Activated T-cell treated with anti-CD3 and anti-CD28 coated beads, Interleukin-2, amount 50 U/mL, for 24 hours (primary cell): Measurements from ENCODE around the gene OR7C2.

Experiments
- DNase-seq: peaks from one replicate; pipeline ENCODE4 v3.0.0-alpha.2; 2020
- H3K27ac Mint-ChIP-seq: 2 replicates; pipeline ENCODE4 v1.8.0; 2020; ENCODE audit warnings: mild to moderate bottlenecking, mixed read lengths
- H3K27me3 Mint-ChIP-seq: 2 replicates; pipeline ENCODE4 v1.8.0; 2020; ENCODE audit warnings: mixed read lengths
- H3K36me3 Mint-ChIP-seq: 2 replicates; pipeline ENCODE4 v1.8.0; 2020; ENCODE audit warnings: low read depth, mixed read lengths
- H3K4me1 Mint-ChIP-seq: 2 replicates; pipeline ENCODE4 v1.8.0; 2020; ENCODE audit warnings: low read depth, mixed read lengths
- H3K4me3 Mint-ChIP-seq: 2 replicates; pipeline ENCODE4 v1.8.0; 2020; ENCODE audit warnings: mild to moderate bottlenecking, moderate library complexity, mixed read lengths
- H3K9me3 Mint-ChIP-seq: 2 replicates; pipeline ENCODE4 v1.8.0; 2020; ENCODE audit warnings: mixed read lengths

Gene OR7C2

DNA sequence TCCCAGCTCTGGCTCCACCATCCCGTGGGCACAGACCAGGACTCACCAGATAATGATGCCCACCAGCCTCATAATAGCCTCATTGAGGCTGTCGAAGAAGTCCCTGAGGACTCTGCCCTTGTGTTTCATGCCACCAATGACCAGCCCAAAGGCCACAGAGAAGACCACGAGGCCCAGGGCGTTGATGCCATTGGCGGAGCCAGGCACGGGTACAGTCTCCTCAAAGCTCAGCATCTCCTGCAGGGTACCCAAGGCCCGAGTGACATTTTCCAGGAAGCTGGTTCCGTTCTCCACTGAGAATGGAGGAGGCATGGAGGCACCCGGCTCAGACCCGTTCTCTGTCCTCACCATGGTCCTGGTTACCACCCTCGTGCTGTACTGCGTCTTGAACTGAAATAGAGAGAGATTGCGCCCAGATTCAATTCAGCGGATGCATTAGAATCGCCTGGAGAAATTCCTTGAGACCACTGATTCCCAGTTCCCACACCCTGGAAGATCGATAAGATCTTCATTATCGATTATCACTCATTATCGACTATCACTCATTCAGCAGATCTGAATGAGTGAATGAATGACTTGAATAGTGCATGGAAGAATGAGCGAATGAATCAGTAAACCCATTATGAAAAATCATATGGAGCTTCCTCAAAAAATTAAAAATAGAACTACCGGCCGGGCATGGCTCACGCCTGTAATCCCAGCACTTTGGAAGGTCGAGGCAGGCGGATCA is 20.8 kb downstream of the OR7C2 start:
- Mint-ChIP-seq H3K4me1 (no peaks in the 10 kb centered on the region), H3K27ac (no peak overlapping the region), H3K27me3 (peaks cover 17% of the 10 kb centered on the region), H3K36me3 (no peaks in the 10 kb centered on the region), H3K4me3 (no peak overlapping the region), H3K9me3 (peaks cover 17% of the 10 kb centered on the region)
- no peak for DNase-seq

DNA sequence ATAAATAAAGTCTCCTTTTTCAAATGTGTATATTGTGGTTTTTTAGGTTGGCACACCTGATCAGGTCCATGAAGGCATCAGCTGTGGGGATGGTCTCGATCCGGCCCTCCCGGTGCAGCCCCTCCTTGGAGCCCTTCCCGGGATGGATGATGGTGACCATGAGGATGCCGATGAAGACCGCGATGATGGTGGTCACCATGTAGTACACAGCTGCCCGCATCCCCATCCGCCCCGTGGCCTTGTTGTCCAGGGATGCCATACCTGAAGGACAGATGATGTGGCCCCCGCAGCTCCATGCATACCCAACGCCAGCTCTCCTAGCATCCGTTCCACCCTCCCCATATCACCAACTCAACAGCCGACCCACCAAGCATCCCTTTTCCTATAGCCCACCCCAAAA is 27.0 kb downstream of the OR7C2 start:
- Mint-ChIP-seq H3K4me1 (no peaks in the 10 kb centered on the region), H3K27ac (no peak overlapping the region), H3K27me3 (peaks cover 25% of the 10 kb centered on the region), H3K36me3 (no peaks in the 10 kb centered on the region), H3K4me3 (no peak overlapping the region), H3K9me3 (no peaks in the 10 kb centered on the region)
- no peak for DNase-seq

DNA sequence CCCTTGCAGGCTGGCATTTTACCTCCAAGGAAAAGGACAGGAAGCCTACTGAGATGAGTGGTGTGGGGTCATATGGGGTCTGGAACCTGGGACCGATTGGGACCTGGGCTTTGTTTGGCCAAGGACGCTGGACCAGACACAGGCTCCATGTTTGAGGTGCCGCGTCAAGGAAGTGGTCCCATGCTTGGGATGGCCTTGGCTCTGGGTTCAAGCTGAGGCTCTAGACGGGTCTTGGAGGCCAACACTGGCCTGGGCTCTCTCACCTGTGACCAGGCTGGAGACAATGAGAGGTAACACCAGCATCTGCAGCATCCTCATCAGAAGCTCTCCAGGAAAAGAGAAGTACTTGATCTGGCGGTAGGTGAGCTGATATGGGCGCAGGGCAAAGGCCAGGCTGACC is 30.2 kb downstream of the OR7C2 start:
- Mint-ChIP-seq H3K9me3 (no peaks in the 10 kb centered on the region), H3K27ac (no peak overlapping the region), H3K4me1 (no peaks in the 10 kb centered on the region), H3K27me3 (peaks cover 42% of the 10 kb centered on the region), H3K4me3 (no peak overlapping the region), H3K36me3 (no peaks in the 10 kb centered on the region)
- DNase-seq: no peak

DNA sequence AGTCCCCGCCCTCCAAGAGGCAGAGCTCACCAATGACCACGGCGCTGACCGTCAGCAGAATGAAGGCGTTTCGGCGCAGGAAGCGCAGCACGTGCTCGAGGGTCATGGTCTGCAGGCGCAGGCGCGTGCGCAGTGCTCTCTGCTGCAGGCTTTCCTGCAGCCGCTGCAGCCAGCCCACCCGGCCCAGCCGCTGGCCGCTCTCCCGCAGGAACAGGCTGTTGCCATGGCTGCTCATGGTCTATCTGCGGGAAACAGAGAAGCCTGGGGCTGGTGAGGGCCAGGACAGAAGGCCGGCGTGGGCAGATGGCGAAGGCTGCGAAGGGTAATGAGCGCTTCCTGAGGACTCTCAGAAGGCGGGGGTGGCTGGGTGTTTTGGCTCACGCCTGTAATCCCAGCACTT is 31.4 kb downstream of the OR7C2 start:
- H3K36me3 Mint-ChIP-seq: no peaks in the 10 kb centered on the region
- H3K27me3 Mint-ChIP-seq: peaks cover 54% of the 10 kb centered on the region
- DNase-seq: no peak
- no peak overlapping the region for H3K27ac Mint-ChIP-seq
- H3K9me3 Mint-ChIP-seq: no peaks in the 10 kb centered on the region
- no peak overlapping the region for H3K4me3 Mint-ChIP-seq
- no peaks in the 10 kb centered on the region for H3K4me1 Mint-ChIP-seq

DNA sequence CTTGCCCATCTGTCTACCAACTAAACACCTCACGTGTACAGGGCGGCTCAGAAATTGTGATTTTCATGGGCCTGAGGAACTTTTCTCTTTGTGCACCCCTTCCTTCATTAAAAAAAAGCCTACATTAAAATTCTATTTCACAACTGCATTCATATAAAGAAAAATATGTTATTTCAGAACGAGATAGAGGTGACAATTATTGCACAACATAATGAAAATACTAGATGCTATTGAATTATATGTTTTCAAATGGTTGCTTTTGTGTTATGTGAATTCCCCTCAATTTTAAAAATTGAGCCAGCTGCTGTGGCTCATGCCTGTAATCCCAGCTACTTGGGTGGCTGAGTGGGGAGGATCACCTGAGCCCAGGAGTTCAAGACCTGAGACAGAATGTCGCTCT is 33.2 kb downstream of the OR7C2 start:
- no peak for DNase-seq
- no peaks in the 10 kb centered on the region for H3K9me3 Mint-ChIP-seq
- peaks cover 58% of the 10 kb centered on the region for H3K27me3 Mint-ChIP-seq
- no peaks in the 10 kb centered on the region for H3K36me3 Mint-ChIP-seq
- H3K4me3 Mint-ChIP-seq: no peak overlapping the region
- no peak overlapping the region for H3K27ac Mint-ChIP-seq
- peaks cover 2% of the 10 kb centered on the region for H3K4me1 Mint-ChIP-seq

DNA sequence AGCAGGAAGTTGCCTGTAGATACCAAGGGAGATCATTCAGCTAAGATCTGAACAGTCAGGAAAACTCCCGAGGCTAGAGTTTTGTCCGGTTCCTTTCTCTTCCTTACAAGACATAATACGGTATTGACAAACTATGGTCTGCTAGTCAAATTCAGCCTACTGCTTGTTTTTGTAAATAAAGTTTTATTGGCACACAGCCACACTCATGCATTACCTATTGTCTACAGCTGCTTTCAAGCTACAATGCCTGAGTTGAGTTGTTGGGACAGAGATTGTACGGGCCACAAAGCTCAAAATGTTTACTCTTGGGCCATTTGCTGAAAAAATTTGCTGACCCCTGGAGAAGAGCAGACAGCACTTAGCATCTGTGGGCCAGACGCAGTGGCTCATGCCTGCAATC is 35.8 kb downstream of the OR7C2 start:
- peaks cover 71% of the 10 kb centered on the region for H3K27me3 Mint-ChIP-seq

DNA sequence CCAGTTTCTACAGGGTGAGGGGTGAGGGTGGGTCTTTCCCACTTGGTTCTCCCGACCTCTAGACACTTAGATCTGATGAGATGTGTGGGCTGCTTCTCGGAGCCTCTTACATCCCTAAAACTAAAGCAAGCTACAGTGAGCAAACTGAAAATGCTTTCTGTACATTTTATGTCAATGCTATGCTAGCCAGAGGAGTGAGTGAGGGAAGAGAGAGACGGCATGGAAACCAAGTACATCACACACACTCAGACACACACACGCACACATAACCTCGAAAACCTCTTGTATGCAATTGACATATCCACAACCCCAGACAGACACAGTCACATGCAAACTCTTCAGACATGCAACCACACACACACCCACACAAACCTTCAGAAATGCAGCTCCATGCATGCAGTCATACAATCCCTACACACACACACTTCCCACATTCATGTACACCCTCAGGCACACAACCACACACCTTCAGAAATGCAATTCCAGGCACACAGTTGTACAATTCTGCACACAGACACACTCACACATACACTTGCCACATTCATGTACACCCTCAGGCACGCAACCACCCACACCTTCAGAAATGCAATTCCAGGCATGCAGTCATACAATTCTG is 37.0 kb downstream of the OR7C2 start:
- no peaks in the 10 kb centered on the region for H3K9me3 Mint-ChIP-seq
- H3K27ac Mint-ChIP-seq: no peak overlapping the region
- DNase-seq: no peak
- no peak overlapping the region for H3K4me3 Mint-ChIP-seq
- H3K27me3 Mint-ChIP-seq: peaks cover 71% of the 10 kb centered on the region
- peaks cover 6% of the 10 kb centered on the region for H3K4me1 Mint-ChIP-seq
- H3K36me3 Mint-ChIP-seq: no peaks in the 10 kb centered on the region

More for the DNA sequence above, 35.8 kb downstream of the OR7C2 start:
- Mint-ChIP-seq H3K4me1 (peaks cover 6% of the 10 kb centered on the region), H3K36me3 (no peaks in the 10 kb centered on the region), H3K9me3 (no peaks in the 10 kb centered on the region), H3K27ac (no peak overlapping the region), H3K4me3 (no peak overlapping the region)
- no peak for DNase-seq

DNA sequence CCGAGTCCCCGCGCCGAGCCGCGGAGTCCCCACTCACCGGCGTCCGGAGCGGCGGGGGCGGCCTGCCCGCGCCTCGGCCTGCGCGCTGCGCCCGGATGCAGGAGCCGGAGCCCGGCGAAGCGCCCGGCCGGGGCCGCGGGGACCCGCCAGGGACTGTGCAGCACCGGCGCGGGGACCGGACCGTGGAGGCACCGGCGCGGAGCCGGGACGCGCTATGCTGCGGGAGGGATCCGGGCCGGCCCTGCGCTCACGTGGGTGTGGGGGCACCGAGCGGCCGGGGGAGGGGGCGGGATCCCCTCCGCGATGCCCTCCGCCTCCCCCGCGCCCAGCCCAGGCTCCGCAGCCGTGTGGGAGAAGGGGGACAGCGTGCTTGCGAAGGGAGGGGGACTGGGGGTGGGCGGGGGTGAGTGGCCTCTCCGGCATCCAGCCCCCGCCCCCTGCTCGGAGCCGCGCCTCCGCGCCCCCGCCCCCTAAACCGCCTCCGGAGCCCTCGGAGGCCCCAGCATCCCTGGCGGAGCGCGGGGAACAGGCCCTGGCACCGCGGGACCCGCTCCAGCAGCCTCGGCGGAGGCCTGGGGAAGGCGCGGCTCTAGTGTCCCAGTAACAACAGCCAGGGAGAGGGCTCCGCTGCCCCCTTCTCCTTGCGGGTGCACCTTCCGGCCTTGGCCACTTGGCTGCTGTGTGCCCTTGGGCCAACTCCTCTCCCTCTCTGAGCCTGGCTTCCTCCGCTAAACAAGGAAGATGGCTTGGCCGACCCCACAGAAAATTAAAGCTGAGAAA is 38.4 kb downstream of the OR7C2 start, which contains the start of gene SLC1A6:
TSS of gene SLC1A6 (minus strand) at position 389 of the 780 bp plus-strand sequence. CDS start 6,954 bp downstream, outside the sequence.
- H3K9me3 Mint-ChIP-seq: no peaks in the 10 kb centered on the region
- H3K27me3 Mint-ChIP-seq: peaks cover 62% of the 10 kb centered on the region
- no peaks in the 10 kb centered on the region for H3K36me3 Mint-ChIP-seq
- DNase-seq: peak; percentile 32
- H3K4me3 Mint-ChIP-seq: peak within 1 kb of the TSS; percentile 43
- H3K27ac Mint-ChIP-seq: no peak within 1 kb of the TSS
- H3K4me1 Mint-ChIP-seq: peaks cover 8% of the 10 kb centered on the region

DNA sequence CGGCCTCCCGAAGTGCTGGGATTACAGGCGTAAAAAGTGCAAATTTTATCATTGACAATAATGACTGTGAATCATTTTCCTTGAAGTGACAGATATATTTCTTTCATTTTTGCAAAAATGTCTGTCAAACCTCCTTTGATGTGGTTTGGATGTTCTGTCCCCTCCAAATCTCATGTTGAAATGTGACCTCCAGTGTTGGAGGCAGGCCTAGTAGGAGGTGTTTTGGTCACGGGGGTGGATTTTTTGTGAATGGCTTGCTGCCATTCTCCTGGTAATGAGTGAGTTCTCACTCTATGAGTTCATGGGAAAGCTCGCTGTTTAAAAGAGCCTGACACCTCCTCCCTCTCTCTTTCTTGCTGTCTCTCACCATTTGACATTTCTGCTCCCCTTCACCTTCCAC is 43.8 kb downstream of the OR7C2 start:
- Mint-ChIP-seq H3K4me3 (no peak overlapping the region), H3K36me3 (no peaks in the 10 kb centered on the region), H3K27ac (no peak overlapping the region), H3K9me3 (no peaks in the 10 kb centered on the region), H3K4me1 (peaks cover 4% of the 10 kb centered on the region), H3K27me3 (peaks cover 39% of the 10 kb centered on the region)
- DNase-seq: no peak
